Astrocyte of the cerebellum (primary cell): ENCODE results near the gene PLXNA2.

ENCODE experiments used
- DNase-seq: peaks from one replicate; pipeline ENCODE4 v3.0.0-alpha.2; 2011; ENCODE audit warnings: low read depth
- H3K4me3 ChIP-seq: 2 replicates; pipeline ENCODE4 v1.5.1; 2011; ENCODE audit warnings: mild to moderate bottlenecking, low read depth, low read length, moderate library complexity
- in situ Hi-C: cut with HindIII; loops from 2 replicates; pipeline ENCODE4 v1.10.0; 2017; ENCODE audit warnings: low sequenced_read_pairs
- TF ChIP-seq, protein P1 (sequence below): IDR thresholded peaks from 2 replicates; pipeline ENCODE4 v1.5.1; 2012; ENCODE audit warnings: low read length, low read depth, moderate library complexity, mild to moderate bottlenecking; ENCODE audit errors: missing control alignments

PLXNA2 gene

DNA sequence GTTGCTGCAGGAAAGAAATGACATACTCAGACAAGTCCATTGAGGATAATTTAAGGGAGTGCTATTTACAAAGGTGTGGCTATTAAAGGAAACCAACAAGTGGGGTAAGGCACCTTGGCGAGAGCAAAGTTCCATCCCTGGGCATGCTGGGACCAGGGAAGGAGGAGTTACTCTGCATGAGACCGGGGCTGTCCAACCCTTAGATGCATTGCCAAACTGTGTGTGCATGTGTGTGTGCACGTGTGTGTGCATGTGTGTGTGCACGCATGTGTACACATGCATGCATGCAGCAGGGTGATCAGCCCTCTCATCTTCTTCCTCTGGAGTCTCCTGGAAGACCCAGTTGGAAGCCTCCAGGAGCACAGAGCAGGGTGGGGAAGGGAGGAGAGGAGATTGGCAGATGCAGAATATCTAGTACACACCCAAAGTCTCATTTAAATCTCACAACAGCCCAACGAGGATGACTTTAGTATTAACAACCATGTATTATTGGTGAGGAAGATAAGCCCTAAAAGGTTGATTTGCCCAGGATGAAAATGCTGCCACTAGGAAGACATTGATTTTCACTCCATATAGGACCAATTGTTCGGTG lies 261.0 kb downstream of the PLXNA2 start:
- DNase-seq = no peak
- in situ Hi-C loops = no loop called here
- TF ChIP-seq, protein P1, sequence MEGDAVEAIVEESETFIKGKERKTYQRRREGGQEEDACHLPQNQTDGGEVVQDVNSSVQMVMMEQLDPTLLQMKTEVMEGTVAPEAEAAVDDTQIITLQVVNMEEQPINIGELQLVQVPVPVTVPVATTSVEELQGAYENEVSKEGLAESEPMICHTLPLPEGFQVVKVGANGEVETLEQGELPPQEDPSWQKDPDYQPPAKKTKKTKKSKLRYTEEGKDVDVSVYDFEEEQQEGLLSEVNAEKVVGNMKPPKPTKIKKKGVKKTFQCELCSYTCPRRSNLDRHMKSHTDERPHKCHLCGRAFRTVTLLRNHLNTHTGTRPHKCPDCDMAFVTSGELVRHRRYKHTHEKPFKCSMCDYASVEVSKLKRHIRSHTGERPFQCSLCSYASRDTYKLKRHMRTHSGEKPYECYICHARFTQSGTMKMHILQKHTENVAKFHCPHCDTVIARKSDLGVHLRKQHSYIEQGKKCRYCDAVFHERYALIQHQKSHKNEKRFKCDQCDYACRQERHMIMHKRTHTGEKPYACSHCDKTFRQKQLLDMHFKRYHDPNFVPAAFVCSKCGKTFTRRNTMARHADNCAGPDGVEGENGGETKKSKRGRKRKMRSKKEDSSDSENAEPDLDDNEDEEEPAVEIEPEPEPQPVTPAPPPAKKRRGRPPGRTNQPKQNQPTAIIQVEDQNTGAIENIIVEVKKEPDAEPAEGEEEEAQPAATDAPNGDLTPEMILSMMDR = no peak

DNA sequence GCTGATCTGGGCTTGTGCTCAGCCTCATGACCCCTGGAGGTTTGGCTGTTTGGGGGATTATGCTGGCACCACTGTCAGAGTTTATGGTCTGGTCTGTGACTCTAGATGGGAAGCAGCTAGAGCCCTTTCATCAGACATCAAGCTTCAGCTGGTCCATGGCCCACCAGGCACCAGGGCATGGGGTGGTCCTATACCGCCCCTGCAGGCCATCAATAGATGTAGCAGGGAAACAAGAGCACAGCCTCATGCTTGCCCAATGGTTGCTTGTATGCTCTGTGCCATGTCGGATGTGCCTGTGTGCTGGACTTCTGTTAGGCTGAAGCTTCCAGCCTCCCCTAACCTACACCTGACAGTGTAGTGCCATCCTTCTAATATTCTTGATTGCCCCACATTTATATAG lies 262.2 kb downstream of the PLXNA2 start:
- TF ChIP-seq, protein P1 = peak; percentile 42
- in situ Hi-C loops = no loop called here
- no peak overlapping the region for H3K4me3 ChIP-seq
- DNase-seq = no peak

More for the DNA sequence above, 261.0 kb downstream of the PLXNA2 start:
- H3K4me3 ChIP-seq = no peak overlapping the region

DNA sequence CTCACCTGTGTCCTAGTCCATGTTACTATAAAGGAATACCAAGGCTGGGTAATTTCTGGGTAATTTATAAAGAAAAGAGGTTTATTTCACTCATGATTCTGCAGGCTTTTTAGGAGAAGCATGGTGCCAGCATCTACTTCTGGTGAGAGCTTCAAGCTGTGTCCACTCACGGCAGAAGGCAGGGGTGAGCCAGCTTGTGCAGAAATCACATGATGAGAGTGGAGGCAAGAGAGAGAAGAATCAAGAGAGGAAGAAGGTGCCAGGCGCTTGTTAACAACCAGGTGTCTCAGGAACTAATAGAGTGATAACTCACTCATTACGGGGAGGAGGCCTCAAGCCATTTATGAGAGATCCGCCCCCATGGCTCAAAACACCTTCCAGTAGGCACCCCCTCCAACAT lies 265.7 kb downstream of the PLXNA2 start:
- in situ Hi-C loops = no loop called here
- TF ChIP-seq, protein P1 = no peak

DNA sequence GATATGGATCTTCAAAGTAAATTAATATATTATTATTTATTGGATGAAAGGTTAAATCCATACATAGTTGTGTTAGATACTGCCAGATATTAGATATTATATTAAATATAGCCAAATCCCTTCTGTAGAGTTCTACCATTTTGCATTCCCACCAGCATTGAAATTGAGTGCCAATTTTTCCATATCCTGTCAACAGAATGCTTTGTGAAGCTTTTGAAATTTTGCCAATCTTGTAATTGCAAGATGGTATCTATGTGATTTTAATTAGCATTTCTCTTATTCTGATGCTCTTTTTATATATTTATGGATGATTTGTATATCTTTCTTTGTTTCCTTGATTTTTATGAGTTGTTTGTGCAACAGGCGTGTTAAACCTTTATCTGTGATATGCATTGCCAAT lies 266.3 kb downstream of the PLXNA2 start:
- H3K4me3 ChIP-seq = no peak overlapping the region
- in situ Hi-C loops = no loop called here
- TF ChIP-seq, protein P1 = no peak
- no peak for DNase-seq

More for the DNA sequence above, 265.7 kb downstream of the PLXNA2 start:
- DNase-seq = no peak
- no peak overlapping the region for H3K4me3 ChIP-seq

DNA sequence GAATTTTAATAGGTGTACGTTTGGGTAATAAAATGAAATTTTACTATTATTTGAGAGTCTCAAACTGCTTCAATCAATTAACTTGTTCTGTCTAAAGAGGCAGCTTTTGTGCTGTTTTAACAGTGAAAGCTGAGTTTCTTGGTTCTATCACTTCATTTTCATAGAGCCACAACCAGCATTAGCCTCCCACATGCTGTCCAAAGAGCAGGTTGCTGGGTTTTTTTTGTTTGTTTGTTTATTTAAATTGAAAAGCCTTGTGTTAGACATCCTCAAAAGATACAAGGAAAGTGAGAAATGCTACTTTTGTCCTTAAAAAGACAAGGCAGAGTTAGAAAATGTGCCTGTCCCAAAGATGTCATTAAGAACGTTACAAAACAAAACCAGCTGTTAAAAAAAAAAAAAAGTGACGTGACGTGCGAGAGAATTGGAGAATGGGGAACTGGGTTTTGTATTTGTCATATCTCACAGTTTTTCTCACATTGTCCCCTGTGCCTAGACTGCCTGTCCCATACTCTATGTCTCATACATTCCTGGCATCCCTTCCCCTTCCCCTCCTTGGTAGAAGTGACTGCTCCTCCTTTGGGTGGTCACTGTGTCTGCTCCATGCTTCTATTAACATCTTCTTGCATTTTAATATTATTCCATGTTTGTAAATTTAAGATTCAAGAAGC lies 270.2 kb downstream of the PLXNA2 start:
- DNase-seq = no peak
- in situ Hi-C loops = no loop called here
- TF ChIP-seq, protein P1 = no peak
- H3K4me3 ChIP-seq = no peak overlapping the region

DNA sequence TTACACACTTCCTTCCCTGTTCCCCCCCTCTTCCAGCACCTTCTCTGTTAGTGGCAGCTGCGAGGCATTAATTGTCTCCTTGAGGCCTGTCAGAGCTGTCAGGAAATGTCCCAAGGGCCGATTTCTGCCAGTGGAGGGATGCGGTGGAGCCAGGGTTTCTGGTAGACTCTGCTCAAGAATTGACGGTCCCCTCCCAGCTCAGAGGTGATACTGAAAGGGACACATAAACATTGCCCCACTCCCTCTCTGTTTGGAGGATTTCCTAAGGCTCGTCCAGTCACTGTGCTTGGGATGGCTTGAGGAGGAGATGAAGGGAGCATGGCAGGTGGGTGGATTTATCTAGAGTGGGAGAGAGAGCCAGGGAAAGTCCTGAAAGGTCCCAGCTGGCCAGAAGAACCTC lies 271.8 kb downstream of the PLXNA2 start:
- TF ChIP-seq, protein P1 = no peak
- in situ Hi-C loops = no loop called here
- H3K4me3 ChIP-seq = no peak overlapping the region
- DNase-seq = no peak
